NCI-H1092 (cell line): Measurements from ENCODE around the gene ZBTB20.
A peak's percentile ranks its signal among the peaks of the same experiment; 100 is the strongest.

Experiments used
- DNase-seq: peaks from one replicate; lab custom pipeline; 2025; lab: John Stamatoyannopoulos, UW

ZBTB20 gene

DNA sequence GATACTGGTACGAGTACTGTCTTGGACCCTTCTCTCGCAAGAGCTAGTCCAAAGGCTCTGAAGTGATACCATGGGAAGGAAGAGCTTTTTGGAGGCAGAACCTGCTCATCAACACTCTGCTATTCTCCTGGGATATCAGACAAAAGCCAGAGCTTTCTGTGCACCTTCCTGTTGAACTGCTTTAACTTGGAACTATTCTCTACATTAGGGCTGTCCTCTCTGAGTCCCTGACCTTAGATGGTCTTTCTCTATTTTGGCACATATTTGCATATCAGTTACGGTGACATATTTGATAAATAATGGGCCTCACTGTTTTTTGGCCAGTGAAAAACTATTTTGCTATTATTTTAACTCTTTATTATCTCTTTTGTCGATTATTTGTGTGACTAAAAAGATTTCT, 706.4 kb downstream of the ZBTB20 start:
- DNase-seq, result no peak

GRCh38 chr3:114439284-114439683, 707.8 kb downstream of the ZBTB20 start:
- no peak for DNase-seq

DNA sequence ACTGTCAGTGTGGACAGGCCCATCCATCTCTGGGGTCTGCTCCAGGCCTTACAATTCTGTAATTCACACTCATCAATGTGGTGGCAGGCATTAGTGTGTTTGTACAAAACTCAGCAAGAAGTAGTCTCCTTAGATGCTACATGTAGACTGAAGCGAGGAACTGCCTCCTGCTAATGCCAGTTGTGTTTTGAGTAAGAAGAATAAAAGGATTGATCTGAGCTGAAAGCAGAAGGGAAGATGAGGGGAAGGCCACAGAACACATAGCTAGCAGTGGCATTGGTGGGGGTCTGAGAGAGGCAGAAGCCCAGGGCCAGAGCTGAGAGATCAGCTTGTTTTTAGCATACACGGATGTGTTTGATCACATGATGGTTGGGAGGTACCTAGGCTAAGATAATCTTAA, 709.2 kb downstream of the ZBTB20 start:
- DNase-seq, result no peak

DNA sequence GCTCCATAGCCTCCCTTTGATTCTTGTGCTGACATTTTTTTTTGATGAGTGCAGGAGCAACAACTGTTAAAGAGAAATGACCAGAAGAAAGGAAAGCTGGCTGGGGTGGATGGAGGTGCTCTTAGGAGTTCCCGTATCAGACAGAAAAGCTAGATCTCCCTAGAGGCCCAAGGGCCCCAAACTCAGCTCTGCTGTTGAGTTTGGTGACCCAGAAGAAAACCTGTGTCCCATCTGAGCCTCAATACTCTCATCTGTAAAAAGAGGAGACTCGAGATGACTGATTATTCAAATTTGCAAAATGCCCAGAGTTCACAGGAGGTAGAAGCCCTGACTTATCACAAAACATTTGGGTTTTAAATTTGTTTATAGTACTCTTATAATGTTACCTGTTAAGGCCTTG, 710.9 kb downstream of the ZBTB20 start:
- DNase-seq, result no peak

GRCh38 chr3:114435386-114436115, 711.5 kb downstream of the ZBTB20 start:
- DNase-seq, result no peak

GRCh38 chr3:114432310-114432709, 714.8 kb downstream of the ZBTB20 start:
- DNase-seq, result no peak

DNA sequence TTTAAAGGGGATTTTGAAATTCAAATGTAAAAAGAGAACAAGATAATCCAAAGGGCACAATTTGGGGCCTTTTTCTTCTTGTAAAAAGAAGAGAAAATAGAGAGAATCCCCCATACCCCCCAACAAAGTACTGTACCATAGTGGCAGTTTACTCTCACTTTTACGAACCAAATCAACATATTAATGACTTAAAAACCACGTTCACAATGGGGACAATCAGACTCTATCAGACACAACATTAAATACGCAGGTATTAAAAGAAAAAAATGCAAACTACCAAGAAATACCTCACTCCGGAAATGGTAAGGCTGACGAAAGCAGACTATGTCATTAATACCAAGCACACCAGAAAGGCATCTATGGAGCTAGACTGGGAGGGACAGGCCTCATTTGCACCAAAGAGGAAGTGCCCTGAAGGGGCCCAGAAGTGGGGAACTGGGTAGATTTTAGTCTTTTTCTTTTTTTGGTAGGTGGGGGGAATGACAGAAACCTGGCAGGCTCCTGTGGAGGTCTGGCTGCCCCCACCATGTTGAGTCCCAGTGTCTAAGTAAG, 719.0 kb downstream of the ZBTB20 start:
- no peak for DNase-seq

DNA sequence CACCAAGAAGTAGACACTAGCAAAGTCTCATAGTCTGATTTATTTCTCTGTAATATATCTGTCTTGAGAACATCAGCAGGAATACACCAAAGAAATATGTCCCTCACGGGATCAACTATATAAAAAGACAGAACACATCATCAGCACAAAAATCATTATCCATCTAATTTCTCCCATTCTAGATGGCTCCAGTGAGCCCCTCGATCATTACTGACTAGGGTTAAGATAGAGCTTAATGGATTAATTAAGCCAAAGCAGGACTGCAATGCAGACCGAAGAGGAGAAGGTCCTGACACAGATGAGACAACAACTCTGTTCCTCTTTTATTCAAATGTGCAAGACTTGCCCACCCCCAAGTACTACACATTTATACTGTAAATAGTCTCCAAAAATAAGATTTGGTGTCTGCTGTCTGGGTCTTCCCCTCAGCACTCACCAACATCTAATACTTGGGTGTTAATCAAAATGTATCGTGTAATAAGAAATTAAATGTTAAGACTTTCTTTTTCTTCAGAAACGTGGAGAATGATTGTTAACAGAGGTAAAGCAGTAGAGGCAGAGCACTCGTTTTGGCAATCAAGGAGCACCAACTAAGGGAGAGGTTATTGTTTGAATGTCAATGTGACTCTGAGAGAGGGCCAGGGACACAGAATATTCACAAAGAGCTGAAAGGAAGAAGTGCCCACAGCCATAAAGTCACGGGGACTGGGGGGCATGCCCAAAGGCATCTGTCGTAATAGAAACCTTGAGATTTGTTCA, 719.6 kb downstream of the ZBTB20 start:
- DNase-seq, result no peak

GRCh38 chr3:114424337-114424736, 722.8 kb downstream of the ZBTB20 start:
- DNase-seq, result no peak

- no peak for DNase-seq
Measured at GRCh38 chr3:114421204-114421603, 725.9 kb downstream of the ZBTB20 start.

GRCh38 chr3:114420072-114420471, 727.0 kb downstream of the ZBTB20 start:
- DNase-seq, result no peak

- DNase-seq, result peak; percentile 63
Measured at GRCh38 chr3:114418724-114419543, 728.2 kb downstream of the ZBTB20 start.

DNA sequence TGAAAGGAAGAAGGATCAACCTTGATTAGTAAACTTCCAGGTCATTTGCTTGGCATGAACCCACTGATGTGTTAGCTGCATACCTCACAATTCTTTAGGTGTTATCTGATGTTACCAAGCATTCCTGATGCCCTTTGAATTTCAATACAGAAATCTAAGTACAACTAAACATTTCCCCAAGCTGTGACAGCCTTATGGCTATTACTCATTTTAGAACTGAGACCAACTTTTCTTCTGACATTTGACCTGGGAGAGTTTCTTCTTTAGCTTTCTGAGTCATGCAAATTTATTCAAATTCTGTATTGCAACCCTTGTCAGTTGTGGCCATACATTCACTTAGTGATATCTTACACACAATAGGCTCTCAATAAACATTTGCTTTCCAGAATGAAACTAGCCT, 729.0 kb downstream of the ZBTB20 start:
- DNase-seq, result no peak

GRCh38 chr3:114417675-114418074, 729.4 kb downstream of the ZBTB20 start:
- DNase-seq, result no peak

GRCh38 chr3:114417265-114417664, 729.8 kb downstream of the ZBTB20 start:
- no peak for DNase-seq

DNA sequence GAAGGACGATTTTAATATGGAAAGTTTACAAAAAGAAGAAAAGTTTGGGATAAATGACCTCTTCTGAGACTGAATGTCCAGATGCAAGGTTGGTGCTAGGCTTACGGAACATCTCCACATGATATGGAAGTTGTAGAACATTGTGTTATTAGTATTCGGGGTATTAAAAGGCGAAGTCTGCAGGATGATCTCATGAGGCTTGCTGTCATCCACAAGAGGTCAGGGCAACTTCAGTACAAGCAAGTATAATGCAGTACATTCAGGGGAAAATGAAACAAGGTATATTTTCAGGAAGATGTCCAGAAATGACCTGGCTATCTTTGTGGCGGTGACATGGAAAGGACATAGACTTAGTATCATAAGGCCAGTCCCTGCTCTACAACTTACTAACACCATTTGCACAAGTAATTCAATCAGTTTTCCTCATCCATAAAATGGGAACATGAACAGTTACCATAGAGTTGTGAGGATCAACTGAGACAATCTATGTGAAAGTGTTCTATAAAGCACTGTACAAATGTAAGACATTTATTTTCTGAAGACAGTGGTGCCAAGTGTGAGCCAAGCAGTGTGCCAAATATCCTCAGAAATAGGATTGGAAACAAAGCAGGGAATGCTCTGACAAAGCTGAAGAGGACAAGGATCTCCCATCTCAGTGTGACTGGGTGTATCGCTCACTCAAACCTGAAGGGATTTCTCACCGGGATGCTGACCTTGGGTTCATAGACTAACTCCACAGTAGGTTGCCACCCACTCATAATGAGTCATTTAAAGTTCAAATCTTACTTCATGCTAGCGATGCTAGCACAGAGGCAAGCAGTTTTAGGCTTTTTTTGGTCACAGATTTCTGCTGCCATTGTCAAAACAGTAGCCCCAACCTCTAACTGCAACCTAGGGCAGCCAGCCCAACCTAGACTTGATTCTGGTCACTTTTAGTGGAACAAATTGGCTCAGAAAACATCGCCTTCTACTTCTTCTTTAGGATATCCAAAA, 735.0 kb downstream of the ZBTB20 start:
- no peak for DNase-seq

- no peak for DNase-seq
Measured at GRCh38 chr3:114411190-114411668, 735.9 kb downstream of the ZBTB20 start.

- DNase-seq, result peak; percentile 83
Measured at GRCh38 chr3:114408736-114409670, 738.1 kb downstream of the ZBTB20 start.

DNA sequence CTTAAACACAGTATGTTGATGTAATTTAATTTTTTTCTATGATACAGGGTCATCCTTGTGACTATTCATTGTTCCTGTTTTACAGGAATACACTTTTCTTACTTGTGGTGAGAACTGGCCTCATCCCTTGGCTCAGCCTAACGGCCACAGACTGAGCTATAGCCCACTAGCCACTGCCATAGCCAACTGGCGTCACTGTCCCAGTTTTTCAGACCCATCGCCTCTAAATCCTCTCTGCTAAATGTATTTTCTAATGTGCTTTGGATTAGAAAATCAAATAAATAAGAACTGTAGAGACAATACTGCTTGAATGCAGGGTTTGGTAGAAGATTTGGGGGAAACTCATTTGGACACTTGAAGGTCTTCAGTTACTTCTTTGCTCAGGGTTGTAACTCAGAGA, 740.2 kb downstream of the ZBTB20 start:
- DNase-seq, result no peak

GRCh38 chr3:114406286-114406685, 740.8 kb downstream of the ZBTB20 start:
- no peak for DNase-seq
